Right atrium auricular region (tissue), 2 donors: Measurements from ENCODE around the gene ZDHHC18. TPM values are rescaled to one million over a fixed set of nuclear protein-coding genes. Genes with fewer than 3 reads are reported as not detected.

Source experiments
- DNase-seq: peaks from one replicate; pipeline ENCODE4 v3.0.0-alpha.2; 2019; ENCODE audit warnings: low spot score
- H3K27ac ChIP-seq, 2 donors: fragments of 200-600 bp; sonication (generic); 1 replicate in 1 of 2; 2 replicates in 1 of 2; pipeline ENCODE4 v1.5.1; 2016 to 2019
- H3K27me3 ChIP-seq, 2 donors: fragments of 200-600 bp; sonication (generic); one replicate each; pipeline versions ENCODE4 v1.5.1 to v1.6.0; 2017 to 2019
- H3K36me3 ChIP-seq: fragments of 200-600 bp; sonication (generic); one replicate; pipeline ENCODE4 v1.5.1; 2016
- H3K4me1 ChIP-seq, 2 donors: fragments of 200-600 bp; sonication (generic); one replicate each; pipeline versions ENCODE4 v1.5.1 to v1.6.0; 2017 to 2019
- H3K4me3 ChIP-seq, 2 donors: fragments of 200-600 bp; sonication (generic); 1 replicate in 1 of 2; 2 replicates in 1 of 2; pipeline ENCODE4 v1.5.1; 2017 to 2019; ENCODE audit warnings: mild to moderate bottlenecking in 1 of 2, moderate library complexity in 1 of 2
- H3K9me3 ChIP-seq, 2 donors: fragments of 200-600 bp; sonication (generic); one replicate each; pipeline ENCODE4 v1.5.1; 2019
- total RNA-seq, 2 donors: library from RNA; depleted of rRNA; stranded (reverse); fragments of >200 nt; gene quantifications; one replicate each; pipeline ENCODE4 v1.1.0, GENCODE V29; 2016
- TF ChIP-seq, protein P1 (sequence below), 2 donors: fragments of 200-600 bp; sonication (generic); IDR thresholded peaks; one replicate each; pipeline ENCODE4 v1.5.1; 2019; ENCODE audit warnings: antibody characterized with exemption in 2 of 2

ZDHHC18 gene
- total RNA-seq, 2 donors from 2014 or later: 19.8 to 22.5 TPM

DNA sequence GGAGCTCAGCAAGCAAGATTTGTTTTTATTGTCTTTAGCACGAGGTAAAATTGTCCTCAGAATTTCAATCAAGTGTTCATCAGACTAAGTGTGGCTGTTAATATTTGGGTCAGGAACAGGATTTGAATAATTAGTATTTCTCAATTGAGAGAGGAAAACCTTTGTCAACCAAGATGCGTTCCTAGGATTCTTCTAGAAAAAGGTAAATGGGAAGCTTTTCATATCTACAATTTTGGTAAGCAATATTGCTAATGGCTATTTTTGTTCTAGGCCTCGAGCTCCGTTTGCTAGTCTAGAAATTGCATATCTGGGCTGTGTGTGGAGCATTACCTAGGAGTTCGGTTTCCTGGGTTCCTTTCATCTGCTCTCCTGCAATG, 42.9 kb upstream of the ZDHHC18 start:
- Histone ChIP-seq H3K9me3 (no peaks in the 10 kb centered on the region), H3K4me3 (no peak overlapping the region), H3K36me3 (peaks cover 22% of the 10 kb centered on the region), H3K27me3 (no peaks in the 10 kb centered on the region), H3K4me1 (peaks cover 0 to 63% of the 10 kb centered on the region in 2 donors), H3K27ac (peak overlapping the region; percentile 54 to 99)
- TF ChIP-seq, protein P1, sequence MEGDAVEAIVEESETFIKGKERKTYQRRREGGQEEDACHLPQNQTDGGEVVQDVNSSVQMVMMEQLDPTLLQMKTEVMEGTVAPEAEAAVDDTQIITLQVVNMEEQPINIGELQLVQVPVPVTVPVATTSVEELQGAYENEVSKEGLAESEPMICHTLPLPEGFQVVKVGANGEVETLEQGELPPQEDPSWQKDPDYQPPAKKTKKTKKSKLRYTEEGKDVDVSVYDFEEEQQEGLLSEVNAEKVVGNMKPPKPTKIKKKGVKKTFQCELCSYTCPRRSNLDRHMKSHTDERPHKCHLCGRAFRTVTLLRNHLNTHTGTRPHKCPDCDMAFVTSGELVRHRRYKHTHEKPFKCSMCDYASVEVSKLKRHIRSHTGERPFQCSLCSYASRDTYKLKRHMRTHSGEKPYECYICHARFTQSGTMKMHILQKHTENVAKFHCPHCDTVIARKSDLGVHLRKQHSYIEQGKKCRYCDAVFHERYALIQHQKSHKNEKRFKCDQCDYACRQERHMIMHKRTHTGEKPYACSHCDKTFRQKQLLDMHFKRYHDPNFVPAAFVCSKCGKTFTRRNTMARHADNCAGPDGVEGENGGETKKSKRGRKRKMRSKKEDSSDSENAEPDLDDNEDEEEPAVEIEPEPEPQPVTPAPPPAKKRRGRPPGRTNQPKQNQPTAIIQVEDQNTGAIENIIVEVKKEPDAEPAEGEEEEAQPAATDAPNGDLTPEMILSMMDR (IDR thresholded peaks at IDR 0.05): no peak
- no peak for DNase-seq

DNA sequence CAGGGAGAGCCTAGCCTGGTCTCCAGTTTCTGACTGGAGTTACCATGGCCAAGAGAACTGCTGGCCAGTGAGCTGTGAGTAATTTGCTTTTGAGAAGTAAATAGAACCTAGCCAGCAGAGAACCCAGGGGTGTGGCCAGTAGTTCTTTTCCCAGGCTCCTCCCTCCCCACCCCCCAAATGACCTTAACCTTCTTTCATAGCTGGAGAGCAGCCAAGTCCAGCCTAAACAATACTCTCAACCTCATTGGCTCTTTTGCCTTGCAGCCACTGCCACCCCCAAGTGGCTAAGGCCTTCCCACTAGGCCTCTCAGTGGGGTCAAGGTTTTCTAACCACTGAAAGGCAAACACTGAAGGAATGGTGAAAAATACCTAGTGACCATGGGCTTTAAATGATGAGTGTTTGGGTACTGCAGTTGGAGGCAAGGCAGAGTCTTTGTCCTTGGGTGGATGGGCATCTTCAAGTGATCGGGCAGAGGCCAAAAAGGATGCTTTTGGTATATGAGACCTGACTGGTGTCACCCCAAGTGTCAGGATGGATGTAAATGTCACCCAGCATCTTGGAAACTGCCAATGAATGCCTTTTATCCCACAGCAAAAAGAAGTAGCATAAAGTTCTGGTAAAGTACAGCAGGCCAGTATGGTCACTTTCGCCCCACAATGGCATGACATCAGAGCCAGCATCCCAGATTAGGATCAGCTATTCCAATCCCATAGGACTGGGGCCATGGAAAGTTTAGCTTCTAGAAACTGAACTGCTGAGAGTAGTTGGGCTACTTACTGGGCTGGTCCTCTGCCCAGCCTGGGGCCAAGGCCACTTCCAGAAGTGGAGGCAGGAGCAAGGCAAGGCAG, 42.2 kb upstream of the ZDHHC18 start:
- Histone ChIP-seq H3K4me1 (peaks cover 0 to 63% of the 10 kb centered on the region in 2 donors), H3K27ac (peak overlapping the region; percentile 54 to 99), H3K4me3 (no peak overlapping the region), H3K9me3 (no peaks in the 10 kb centered on the region), H3K36me3 (peaks cover 16% of the 10 kb centered on the region), H3K27me3 (no peaks in the 10 kb centered on the region)
- DNase-seq: peak; percentile 85
- TF ChIP-seq, protein P1 (IDR thresholded peaks at IDR 0.05): peak in 1 of 2 donors; percentile 38

DNA sequence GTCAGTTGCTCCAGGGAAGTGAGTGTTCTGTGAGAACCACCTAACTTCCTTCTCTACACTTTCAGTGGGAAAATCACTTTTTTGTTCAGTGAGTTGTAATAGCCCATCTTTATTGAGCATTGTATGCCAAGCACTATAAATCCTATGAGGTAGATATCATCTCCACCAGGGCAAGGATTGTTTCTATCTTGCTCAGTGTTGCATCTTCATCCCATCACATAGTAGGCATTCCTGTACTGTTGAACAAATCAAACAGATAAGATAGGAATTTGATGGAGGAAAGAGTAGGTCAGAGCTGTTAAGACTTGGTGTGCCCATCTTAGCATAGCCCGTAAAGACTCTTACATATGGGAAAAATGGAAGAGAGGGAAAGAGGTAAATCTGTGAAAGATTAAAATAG, 41.6 kb upstream of the ZDHHC18 start:
- no peak overlapping the region for H3K4me3 ChIP-seq
- TF ChIP-seq, protein P1 (IDR thresholded peaks at IDR 0.05): no peak
- peaks cover 0 to 70% of the 10 kb centered on the region in 2 donors for H3K4me1 ChIP-seq
- no peak for DNase-seq
- H3K9me3 ChIP-seq: no peaks in the 10 kb centered on the region
- H3K27me3 ChIP-seq: no peaks in the 10 kb centered on the region
- peaks cover 9% of the 10 kb centered on the region for H3K36me3 ChIP-seq
- peak overlapping the region; percentile 54 to 99 for H3K27ac ChIP-seq

DNA sequence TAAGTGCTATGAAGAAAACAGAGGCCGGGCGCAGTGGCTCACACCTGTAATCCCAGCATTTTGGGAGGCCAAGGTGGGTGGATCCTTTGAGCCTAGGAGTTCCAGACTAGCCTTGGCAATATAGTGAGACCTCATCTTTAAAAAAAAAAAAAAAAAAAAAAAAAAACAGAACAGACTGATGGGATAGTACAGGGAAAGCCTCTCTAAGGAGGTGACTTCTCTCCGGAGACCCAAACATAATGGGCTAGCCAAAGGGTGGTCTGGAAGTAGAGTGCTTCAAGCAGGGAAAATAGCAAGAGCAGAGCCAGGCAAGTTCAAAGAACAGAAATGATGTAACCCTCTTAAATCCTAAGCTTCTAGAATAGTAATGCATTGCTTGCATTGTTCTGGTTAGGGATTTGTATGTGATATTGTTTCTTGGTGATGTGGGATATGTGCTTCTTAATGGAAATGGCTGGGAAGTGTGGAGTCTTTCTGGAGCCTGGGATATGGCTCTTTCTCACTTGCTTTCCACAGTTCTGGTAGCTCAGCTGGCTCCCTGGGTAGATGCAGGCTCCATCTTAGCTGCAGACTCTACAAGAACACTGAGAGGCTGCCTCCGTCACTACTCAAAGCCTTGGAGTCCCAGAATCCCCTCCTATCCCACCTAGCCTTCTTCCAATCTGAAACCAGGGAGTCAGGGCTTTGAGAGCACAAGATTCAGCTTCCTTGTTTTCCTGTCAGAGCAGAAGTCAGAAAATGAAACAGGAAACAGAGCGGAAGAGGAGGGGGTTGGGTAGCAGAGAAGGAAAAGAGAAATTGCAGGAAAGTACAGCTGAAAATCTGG, 40.7 kb upstream of the ZDHHC18 start:
- Histone ChIP-seq H3K36me3 (no peaks in the 10 kb centered on the region), H3K9me3 (no peaks in the 10 kb centered on the region), H3K4me1 (peaks cover 0 to 74% of the 10 kb centered on the region in 2 donors), H3K4me3 (no peak overlapping the region), H3K27ac (peak overlapping the region; percentile 99 to 100), H3K27me3 (no peaks in the 10 kb centered on the region)
- TF ChIP-seq, protein P1 (IDR thresholded peaks at IDR 0.05): no peak
- DNase-seq: no peak

DNA sequence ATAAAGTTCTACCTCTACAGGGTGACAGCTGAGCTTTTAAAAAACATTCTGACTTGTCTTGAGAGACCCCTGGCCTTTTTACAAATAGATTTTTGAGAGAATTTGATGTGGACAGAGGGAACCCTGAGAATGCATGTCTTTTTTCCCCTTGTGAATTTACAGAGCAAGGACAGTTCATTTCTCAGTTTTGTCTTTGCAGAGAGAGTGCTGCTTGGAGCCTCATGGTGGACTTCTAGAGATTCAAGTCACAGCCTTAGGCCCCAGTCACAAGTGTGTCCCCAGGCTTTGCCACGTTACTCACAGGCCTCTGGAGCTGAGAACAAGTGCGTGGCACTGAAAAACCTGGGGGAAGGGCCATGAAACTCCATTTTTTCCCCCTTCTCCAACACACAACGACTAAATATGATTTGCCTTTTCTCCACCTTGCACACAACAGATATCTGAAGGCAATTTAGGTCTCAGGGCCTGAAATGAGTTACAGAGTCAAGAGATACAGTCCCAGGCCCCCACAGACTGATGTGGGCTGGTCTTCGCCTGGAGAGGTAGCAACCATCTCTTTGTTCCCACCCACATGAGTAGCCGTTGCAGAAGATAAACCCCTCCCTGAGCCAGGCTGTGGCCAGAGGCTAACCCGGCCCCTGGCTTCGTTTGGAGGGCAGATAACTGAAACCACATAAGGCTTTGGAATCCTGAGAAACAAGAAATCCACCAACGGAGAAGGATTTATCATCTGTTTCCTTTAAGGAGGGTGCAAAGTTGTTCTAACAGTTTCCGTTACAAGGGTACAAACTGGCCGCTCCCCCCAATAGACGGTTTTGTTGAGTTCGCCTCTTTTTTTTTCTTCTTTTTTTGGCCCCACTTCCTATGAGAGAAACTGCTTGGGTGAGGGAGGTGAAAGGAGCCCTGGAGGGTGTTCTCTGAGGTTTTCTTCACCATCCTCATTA, 39.8 kb upstream of the ZDHHC18 start:
- peak; percentile 81 for DNase-seq
- H3K27me3 ChIP-seq: no peaks in the 10 kb centered on the region
- H3K27ac ChIP-seq: peak overlapping the region; percentile 99 to 100
- H3K4me3 ChIP-seq: peak overlapping the region; percentile 56 to 68
- TF ChIP-seq, protein P1 (IDR thresholded peaks at IDR 0.05): no peak
- H3K36me3 ChIP-seq: no peaks in the 10 kb centered on the region
- H3K4me1 ChIP-seq: peaks cover 0 to 76% of the 10 kb centered on the region in 2 donors
- H3K9me3 ChIP-seq: no peaks in the 10 kb centered on the region
